ENCODE measurements around the gene CAMK2G. TPM values are rescaled to one million over a fixed set of nuclear protein-coding genes. Genes with fewer than 3 reads are reported as not detected.

CAMK2G gene
- total and polyA plus RNA-seq, 5 experiments from 2014 or later, result 4.6 to 61.7 (median 6.7) TPM

DNA sequence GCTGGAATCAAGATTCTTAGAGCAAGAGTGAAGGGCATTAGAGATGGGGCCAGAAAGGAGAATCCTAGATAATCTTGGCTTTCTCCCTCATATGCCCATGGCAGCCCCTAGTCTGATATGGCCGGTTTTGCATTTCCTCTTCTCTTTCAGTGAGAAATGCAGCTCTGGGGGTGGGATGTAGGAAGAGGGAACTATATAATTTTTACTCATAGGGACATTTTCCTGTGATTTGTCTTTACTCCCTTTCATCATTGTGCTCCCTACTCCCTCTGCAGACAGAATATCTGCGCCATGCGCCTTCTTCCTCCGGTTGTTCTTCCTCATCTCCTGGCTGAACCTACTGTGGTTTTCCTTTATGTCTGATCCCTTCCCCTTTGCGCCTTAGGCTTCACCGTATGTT lies 109.3 kb downstream of the CAMK2G start:
- Mint-ChIP-seq H3K4me3 (peak overlapping the region in 1 of 10 donors; percentile 45), H3K27ac (peak overlapping the region in 4 of 10 donors; percentile 1 to 82 (median 70)), H3K36me3 (peaks cover 9 to 90% (median 35%) of the 10 kb centered on the region in 3 donors), H3K27me3 (no peaks in the 10 kb centered on the region), H3K9me3 (no peaks in the 10 kb centered on the region), H3K4me1 (peaks cover 10 to 45% (median 33%) of the 10 kb centered on the region in 4 donors)
- POLR2A ChIA-PET, result interaction anchor here (0.7 to 0.9 kb wide), 2 partner anchors 21 to 35 kb away, joined by 3 read pairs; partner anchors contain the start of gene ZSWIM8
- DNase-seq (no peak), ATAC-seq (no peak)

- peaks cover 13 to 47% (median 38%) of the 10 kb centered on the region in 4 donors for H3K4me1 Mint-ChIP-seq
- ATAC-seq (no peak), DNase-seq (no peak)
These were observed 111.0 kb downstream of the CAMK2G start for GRCh38 chr10:73763343-73763742.

GRCh38 chr10:73762915-73763314 lies 111.4 kb downstream of the CAMK2G start:
- POLR2A ChIA-PET, result interaction anchor here (0.6 to 1.0 kb wide), 2 partner anchors 10 to 48 kb away, joined by 5 read pairs; no protein-coding TSS in a partner anchor
- no peaks in the 10 kb centered on the region for H3K9me3 Mint-ChIP-seq
- ATAC-seq, result no peak
- DNase-seq, result no peak
- H3K27ac Mint-ChIP-seq, result peak overlapping the region in 5 of 10 donors; percentile 3 to 94 (median 26)
- peaks cover 9 to 86% (median 36%) of the 10 kb centered on the region in 3 donors for H3K36me3 Mint-ChIP-seq
- H3K4me3 Mint-ChIP-seq, result no peak overlapping the region
- H3K4me1 Mint-ChIP-seq, result peaks cover 13 to 51% (median 40%) of the 10 kb centered on the region in 4 donors
- H3K27me3 Mint-ChIP-seq, result no peaks in the 10 kb centered on the region

More at GRCh38 chr10:73763343-73763742, 111.0 kb downstream of the CAMK2G start:
- Mint-ChIP-seq H3K4me3 (peak overlapping the region in 1 of 10 donors; percentile 15), H3K36me3 (peaks cover 9 to 91% (median 36%) of the 10 kb centered on the region in 3 donors), H3K27me3 (no peaks in the 10 kb centered on the region), H3K27ac (peak overlapping the region in 5 of 10 donors; percentile 3 to 94 (median 47)), H3K9me3 (no peaks in the 10 kb centered on the region)
- POLR2A ChIA-PET, result interaction anchor here (0.6 to 1.0 kb wide), 2 partner anchors 10 to 47 kb away, joined by 5 read pairs; no protein-coding TSS in a partner anchor

Other genes with a start within 250 kb of the CAMK2G start
- gene MYOZ1, start 233.1 kb downstream of the CAMK2G start, total RNA-seq, result not detected
- gene MYOZ1, start 233.1 kb downstream of the CAMK2G start, polyA plus RNA-seq, result not detected
- not detected for gene SYNPO2L, start 218.5 kb downstream of the CAMK2G start, total RNA-seq
- gene SYNPO2L, start 218.5 kb downstream of the CAMK2G start, polyA plus RNA-seq, result not detected
- 10 to 100 TPM; 10.5 to 13.2 TPM for gene AGAP5, start 176.4 kb downstream of the CAMK2G start, total RNA-seq
- gene AGAP5, start 176.4 kb downstream of the CAMK2G start, polyA plus RNA-seq, result under 1 TPM in 2 of 3 donors, not detected in 1; 0.19 to 0.30 TPM
- 10 to 100 TPM; 72.2 to 72.7 TPM for gene SEC24C, start 130.2 kb downstream of the CAMK2G start, total RNA-seq
- gene SEC24C, start 130.2 kb downstream of the CAMK2G start, polyA plus RNA-seq, result 10 to 100 TPM; 18.9 to 33.5 (median 25.9) TPM
- gene CHCHD1, start 92.5 kb downstream of the CAMK2G start, total RNA-seq, result 10 to 100 TPM; 19.9 to 22.1 TPM
- gene CHCHD1, start 92.5 kb downstream of the CAMK2G start, polyA plus RNA-seq, result 10 to 100 TPM; 32.2 to 44.6 (median 37.9) TPM
- gene ZSWIM8, start 88.9 kb downstream of the CAMK2G start, total RNA-seq, result 10 to 100 TPM; 79.0 to 79.9 TPM
- 10 to 100 TPM; 12.3 to 18.5 (median 13.4) TPM for gene ZSWIM8, start 88.9 kb downstream of the CAMK2G start, polyA plus RNA-seq
- 100 to 1,000 TPM; 101 to 112 TPM for gene NDST2, start 63.0 kb downstream of the CAMK2G start, total RNA-seq
- 10 to 100 TPM; 13.4 to 34.3 (median 24.5) TPM for gene NDST2, start 63.0 kb downstream of the CAMK2G start, polyA plus RNA-seq
- under 1 TPM; 0.26 to 0.30 TPM for gene PLAU, start 36.6 kb upstream of the CAMK2G start, total RNA-seq
- gene PLAU, start 36.6 kb upstream of the CAMK2G start, polyA plus RNA-seq, result not detected
- 1 to 10 TPM; 5.0 to 5.9 TPM for gene VCL, start 123.6 kb upstream of the CAMK2G start, total RNA-seq
- 10 to 100 TPM in 1 of 3 donors, 1 to 10 TPM in 2; 7.8 to 21.2 (median 9.0) TPM for gene VCL, start 123.6 kb upstream of the CAMK2G start, polyA plus RNA-seq